ACHN (cell line): ENCODE measurements around the gene DDX10.

ENCODE experiments used
- DNase-seq: peaks from one replicate; pipeline ENCODE4 v3.0.0-alpha.2; 2015
- in situ Hi-C: cut with HindIII; loops from 2 replicates; pipeline ENCODE4 v1.10.0; 2017; ENCODE audit warnings: low sequenced_read_pairs, low pct_ligation_motif_present, low pct_unique_long_range_greater_than_20kb

DDX10 gene

GRCh38 chr11:108966978-108967377, 302.1 kb downstream of the DDX10 start:
- DNase-seq = no peak
- in situ Hi-C loops = no loop called here

- in situ Hi-C loops = no loop called here
Observed at GRCh38 chr11:108967571-108967970, 302.7 kb downstream of the DDX10 start.

DNA sequence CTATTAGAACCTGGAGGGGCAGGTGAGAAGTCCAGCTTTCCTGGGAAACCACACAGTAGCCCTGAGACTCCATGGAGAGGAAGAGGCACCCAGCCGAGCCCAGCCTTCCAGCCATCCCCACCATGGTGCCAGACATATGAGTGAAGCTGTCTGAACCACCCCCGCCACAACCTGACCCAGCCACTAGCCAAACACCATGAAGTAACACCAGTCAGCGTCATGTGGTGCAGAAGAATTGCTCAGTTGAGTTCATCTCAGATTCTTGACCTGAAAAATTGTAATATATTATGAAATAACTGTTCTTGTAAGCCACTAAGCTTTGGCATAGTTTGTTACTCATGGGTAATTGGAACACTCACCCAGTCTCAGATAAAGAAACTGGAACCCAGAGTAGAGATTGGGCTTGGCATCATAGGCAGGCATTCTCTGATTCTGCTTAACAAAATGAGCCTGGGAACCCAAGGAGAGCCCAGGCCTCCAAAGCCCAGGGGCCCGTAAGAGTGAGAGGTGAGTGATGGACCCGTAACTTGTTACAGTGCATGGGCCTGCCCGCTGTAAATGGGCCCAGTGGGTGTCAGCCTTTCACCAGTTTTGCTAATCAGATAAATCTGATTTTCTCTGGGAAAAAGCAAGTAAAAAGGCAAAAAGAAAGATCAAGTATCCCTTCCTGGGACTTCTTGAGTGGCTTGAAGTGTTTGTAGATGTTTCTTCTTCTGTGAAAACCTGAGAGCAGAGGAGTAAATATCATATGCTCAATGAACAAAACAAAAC, 305.5 kb downstream of the DDX10 start:
- no peak for DNase-seq
- in situ Hi-C loops = no loop called here

More at GRCh38 chr11:108967571-108967970, 302.7 kb downstream of the DDX10 start:
- no peak for DNase-seq

- in situ Hi-C loops = no loop called here
- peak; percentile 83 for DNase-seq
Observed at GRCh38 chr11:108973402-108974162, 308.7 kb downstream of the DDX10 start.

DNA sequence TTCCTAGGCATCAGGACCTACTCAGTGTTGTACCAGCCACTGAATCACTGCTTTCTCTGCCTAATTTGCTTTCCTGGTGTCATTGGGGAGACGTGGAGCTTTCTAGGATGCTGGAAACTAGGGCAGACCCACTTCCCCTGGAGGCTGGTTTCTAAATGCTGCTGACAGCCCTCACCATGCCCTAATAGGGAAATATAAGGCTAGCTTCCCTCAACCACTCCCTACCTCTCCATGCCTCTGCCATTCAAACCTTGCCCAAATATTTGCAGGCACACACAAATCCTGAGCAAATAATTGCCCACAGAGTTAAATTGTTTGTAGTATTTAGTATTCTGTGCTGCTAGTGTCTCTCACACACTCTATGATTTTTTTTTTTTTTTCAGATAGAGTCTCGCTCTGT, 310.2 kb downstream of the DDX10 start:
- no peak for DNase-seq
- in situ Hi-C loops = no loop called here

GRCh38 chr11:108975641-108976071, 310.8 kb downstream of the DDX10 start:
- in situ Hi-C loops = no loop called here
- no peak for DNase-seq

- in situ Hi-C loops = no loop called here
Observed at GRCh38 chr11:108983636-108984420, 319.0 kb downstream of the DDX10 start.

GRCh38 chr11:108984523-108984922, 319.7 kb downstream of the DDX10 start:
- no peak for DNase-seq
- in situ Hi-C loops = no loop called here

More at GRCh38 chr11:108983636-108984420, 319.0 kb downstream of the DDX10 start:
- no peak for DNase-seq

DNA sequence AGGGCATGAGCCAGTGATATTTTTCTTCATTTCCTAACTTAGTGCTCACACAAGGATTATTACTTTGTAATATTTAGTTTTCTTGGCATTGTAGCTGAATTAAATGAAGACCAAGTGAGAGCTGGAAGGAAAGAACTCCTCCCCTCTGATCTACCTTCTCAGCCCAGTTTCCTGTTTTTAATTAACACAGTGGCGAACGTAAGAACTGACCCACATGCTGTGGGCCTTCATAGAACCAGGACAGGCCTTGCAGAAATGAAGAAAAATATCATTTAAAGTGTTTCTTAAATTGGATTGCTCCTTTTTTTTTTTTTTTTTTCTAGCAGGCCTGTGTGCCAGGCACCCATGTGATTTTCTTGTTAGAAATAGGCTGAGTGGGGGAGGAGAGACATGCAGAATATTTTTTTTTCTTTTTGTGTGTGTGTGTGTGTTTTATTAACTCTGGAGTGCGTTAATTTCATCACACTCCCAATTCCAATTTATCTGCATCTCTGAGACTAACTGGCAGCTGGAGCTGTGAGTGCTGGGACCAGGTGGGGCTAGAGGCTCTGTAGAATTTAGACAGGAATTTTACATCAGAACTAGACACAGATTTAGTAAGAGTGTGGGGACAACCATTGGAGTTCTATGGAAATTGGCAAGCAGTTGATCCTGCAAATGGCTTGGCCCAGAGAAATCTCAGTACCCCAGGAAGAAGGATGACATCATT, 320.5 kb downstream of the DDX10 start:
- in situ Hi-C loops = no loop called here
- DNase-seq = no peak

- no peak for DNase-seq
- in situ Hi-C loops = no loop called here
Observed at GRCh38 chr11:108985945-108986279, 321.0 kb downstream of the DDX10 start.
